ENCODE results near the gene PFN3.

Gene PFN3

DNA sequence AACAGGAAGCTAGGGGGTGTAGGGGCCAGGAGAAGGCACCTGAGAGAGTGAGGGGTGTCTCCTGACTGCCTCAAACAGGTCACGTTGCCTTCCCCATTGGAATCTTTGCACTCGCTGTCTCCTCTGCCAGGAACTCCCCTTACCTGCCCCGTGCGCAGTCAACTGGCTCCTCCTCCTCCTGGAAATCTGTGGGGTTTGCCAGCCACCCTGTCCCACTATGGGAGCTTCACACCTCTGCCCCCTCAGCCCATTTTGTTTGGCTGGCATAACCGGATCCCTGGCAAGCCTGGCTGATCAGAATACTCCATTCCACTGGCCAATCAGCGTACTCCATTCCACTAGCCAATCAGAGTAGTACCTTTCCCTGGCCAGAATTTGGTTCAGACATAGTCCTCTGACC, 26.7 kb downstream of the PFN3 start:
- DNase-seq (ENCODE audit: low read depth in 2 of 2), result no peak

DNA sequence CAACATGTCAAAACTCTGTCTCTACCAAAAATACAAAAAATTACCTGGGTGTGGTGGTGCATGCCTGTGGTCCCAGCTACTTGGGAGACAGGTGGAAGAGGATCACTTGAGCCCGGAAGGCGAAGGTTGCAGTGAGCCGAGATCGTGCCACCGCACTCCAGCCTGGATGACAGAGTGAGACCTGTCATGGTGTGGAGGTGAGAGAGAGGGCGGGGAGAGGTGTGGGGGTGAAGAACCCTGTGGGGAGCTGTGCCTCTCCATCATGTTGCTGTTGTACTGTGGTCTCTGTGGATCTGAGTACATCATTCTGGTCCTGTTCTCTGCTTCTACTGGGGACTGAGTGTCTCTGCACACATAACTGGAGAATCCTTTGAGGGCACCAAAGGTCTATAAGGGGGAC, 27.6 kb downstream of the PFN3 start:
- no peak for DNase-seq (ENCODE audit: low read depth in 2 of 2)

DNA sequence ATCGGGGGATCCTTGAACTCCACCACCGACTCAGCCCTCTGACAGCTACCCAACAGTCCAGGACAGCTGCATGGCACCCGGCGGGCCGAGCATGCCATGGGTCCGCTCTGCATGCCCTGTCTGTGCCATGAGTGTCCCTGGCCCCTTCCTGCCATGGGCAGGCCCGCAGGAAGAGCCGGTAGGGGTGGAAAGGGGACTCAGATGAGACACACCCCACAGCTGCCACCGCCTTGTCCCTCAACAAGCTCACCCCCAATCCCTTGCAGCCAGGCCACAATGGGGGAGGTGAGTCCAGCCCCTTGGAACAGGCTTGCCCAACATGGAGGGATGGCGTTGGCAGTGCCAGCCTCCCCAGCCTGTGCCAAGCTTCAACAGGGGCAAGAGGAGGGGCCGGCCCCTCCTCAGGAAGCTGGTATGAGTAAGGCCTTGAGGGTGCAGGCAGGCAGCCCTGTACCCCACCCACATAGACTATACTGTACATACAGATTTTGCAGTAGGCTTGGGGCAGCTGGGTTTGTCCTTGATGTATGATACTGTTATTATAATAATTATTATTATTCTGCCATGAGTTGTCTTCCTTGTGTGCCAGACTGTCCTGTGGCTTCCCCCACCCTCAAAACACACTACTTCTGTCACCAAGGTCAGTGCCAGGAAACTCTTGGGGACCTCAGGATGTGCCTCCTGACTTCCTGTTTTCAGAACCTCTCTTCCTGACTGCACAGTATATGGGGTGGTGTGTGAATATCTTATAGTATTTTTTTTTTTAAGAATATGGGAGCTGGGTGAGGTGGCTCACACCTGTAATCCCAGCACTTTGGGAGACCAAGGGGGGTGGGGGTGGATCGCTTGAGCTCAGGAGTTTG, 28.2 kb downstream of the PFN3 start:
- DNase-seq (ENCODE audit: low read depth in 2 of 2), result no peak

DNA sequence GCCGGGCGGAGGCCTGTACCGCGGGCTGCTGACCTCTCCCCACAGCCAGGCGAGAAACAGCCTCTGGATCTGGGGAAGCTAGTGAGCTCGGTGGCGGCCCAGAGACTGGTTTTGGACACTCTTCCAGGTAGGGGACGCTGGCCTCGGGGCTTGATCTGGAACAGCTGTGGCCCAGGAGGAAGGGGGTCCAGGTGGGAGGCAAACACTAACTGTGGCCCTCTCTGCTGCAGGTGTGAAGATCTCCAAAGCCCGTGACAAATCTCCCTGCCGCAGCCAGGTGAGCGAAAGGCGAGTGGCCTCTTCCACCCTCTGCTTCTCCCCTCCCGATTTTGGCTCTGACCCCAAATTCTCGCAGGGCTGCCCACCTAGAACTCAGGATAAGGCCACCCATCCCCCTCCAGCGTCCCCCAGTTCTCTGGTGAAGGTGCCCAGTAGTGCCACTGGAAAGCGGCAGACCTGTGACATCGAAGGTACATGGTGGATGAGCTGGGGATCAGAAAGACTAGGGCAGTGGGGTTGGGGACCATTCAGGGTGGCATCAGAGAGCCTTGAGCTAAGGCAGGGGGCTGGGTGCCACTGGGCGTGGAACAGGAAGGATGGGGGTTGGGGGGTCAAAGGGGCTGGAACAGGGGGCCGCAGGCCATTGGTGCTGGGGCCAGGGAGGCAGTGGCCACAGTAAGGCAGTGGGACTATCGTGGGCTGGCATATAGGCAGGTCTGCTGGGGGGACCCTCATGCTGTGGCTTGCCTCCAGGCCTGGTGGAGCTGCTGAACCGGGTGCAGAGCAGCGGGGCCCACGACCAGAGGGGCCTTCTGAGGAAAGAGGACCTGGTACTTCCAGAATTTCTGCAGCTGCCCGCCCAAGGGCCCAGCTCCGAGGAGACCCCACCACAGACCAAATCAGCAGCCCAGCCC, 29.1 kb downstream of the PFN3 start:
- no peak for DNase-seq (ENCODE audit: low read depth in 2 of 2)

DNA sequence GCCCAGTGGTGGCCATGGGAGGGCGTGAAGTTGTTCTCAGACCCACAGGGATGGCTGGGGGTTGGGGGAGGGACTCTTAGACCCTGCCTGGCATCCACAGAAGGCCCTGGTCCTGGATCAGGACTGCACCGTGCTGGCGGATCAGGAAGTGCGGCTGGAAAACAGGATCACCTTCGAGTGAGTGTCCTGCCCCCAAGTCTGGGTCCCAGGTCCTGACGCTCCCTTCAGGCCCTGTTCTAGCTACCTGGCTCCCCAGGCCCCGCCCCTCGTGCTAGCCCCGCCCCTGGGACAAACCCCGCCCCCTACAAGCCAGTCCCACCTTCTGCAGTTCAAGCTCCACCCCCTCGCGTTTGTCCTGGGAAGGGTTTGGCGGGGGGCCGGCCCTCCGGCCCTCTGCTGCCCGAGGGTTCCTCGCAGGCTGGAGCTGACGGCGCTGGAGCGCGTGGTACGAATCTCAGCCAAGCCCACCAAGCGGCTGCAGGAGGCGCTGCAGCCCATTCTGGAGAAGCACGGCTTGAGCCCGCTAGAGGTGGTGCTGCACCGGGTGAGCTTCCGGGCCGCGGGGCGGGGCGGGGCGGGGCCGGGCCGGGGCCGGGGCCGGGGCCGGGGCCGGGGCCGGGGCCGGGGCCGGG, 29.9 kb downstream of the PFN3 start:
- DNase-seq (ENCODE audit: low read depth in 2 of 2), result peak in 1 of 2 donors; percentile 46

DNA sequence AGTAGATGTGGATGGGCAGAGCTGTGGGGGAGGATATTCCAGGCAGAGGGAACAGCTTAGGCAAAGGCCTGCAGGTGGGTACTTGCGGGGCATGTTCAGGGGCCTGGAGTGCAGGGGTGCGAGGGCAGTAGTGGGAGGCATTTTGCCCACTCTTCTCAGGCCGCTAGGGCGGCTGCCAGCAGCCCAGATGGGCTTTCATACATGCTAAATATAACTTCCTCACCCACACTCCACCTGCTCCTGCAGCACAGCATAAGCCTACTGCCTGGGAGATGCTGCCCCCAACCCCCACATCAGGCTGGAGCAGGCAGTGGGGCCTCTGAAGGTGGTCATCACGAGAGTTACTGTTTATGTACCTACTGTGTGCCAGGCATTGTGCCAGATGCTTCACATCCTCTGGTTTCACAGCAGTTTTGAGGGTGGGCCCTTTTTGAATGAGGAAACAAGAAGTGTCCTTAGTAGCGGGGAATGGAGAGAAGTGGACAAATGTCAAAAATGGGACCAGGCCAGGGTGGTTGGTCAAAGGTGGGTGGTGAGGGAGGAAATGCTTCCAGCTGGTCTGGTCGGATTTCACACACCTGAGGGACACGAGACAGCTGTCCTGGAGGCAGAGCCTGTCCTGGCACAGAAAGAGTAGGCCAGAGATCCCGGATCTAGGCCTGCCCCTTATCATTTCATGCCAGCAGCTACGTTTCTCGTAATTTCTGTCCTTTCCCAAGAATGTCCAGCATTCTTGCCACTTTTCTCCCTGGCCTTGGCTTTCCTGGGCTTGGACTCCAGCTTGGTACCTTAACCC, 30.6 kb downstream of the PFN3 start:
- no peak for DNase-seq (ENCODE audit: low read depth in 2 of 2)

DNA sequence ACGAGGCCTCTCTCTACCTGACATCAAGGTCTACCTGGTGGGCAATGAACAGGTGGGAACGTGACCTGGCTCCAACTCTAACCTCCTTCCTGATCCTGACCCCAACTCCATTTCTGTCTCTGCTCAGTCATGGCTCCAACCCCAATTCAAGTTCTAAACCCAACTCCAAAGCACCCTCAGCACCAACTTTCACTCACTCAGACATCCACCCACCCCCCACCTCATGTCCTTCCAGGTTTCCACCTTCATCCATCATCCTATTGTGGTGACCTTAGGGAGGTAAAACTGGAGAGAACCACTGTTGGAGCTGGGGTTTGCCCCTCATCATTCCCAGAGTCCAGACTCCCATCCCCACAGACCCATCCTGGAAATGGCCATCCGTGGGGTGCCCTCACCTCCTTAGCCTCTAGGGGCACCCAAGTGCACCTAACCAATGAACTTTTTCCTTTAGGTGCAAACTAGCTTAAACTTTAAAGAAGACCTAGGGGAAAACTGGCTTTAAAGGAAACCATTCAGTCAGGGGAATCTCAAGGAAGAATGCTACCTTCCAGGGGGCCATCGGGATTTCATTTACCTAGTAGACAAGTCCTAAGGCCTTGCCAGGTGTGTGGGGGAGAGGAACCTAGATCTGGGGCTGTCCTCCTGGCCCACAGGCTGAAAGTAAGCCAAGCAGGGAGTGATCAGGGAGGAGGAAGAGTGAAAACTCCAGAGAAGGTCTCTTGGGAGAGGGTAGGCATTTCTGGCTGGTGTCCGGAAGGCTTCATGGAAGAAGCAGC, 31.4 kb downstream of the PFN3 start:
- no peak for DNase-seq (ENCODE audit: low read depth in 2 of 2)

DNA sequence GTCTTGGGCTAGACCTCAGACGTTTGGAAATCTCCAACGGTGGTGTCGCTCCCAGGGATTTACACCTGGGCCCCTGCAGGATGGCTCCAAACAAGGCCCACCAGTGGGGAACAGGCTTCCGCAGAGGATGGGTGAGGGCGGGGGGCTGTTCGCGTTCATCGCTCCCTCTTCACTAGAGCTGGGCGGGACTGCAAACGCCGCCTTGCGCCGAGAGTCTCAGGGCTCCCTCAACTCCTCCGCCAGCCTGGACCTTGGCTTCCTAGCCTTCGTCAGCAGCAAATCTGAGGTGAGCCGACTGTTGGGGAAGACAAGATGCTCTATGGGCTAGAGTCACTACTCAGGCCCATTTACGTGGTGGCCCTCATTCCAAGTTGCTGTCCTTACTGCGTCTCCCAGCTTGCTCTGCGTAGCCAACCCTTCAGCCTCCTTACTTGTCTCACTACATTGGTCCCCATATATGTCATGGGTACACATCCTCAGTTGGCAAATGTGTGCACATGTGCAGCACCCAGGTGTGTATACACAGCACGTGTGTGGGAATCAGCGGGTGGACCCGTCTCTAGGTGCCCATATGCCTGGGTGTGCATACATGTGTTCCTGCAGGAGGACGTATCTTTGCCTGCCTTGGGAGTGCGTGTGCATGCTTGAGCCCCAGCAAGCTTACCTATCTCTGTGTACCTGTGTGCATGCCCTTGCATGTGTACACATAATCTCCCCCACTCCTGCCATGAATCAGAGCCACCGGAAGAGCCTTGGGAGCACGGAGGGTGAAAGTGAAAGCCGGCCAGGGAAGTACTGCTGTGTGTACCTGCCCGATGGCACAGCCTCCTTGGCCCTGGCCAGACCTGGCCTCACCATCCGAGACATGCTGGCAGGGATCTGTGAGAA, 32.2 kb downstream of the PFN3 start:
- DNase-seq (ENCODE audit: low read depth in 2 of 2), result no peak

DNA sequence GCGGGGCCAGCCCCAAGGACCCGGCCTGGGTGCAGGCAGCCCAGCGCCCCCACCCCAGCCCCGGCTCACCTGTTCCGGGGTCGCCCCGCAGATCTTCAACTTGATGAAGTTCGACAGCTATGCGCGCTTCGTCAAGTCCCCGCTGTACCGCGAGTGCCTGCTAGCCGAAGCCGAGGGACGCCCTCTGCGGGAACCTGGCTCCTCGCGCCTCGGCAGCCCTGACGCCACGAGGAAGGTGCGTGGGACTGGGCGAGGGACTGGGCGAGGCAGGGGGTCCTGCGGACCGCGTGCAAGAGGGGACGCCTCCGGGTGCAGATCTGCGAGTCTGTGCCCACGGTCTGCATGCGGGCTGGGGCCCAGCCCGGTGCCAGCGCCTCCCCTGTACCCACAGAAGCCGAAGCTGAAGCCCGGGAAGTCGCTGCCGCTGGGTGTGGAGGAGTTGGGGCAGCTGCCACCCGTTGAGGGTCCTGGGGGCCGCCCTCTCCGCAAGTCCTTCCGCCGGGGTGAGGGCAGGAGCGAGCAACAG, 33.1 kb downstream of the PFN3 start:
- no peak for DNase-seq (ENCODE audit: low read depth in 2 of 2)

DNA sequence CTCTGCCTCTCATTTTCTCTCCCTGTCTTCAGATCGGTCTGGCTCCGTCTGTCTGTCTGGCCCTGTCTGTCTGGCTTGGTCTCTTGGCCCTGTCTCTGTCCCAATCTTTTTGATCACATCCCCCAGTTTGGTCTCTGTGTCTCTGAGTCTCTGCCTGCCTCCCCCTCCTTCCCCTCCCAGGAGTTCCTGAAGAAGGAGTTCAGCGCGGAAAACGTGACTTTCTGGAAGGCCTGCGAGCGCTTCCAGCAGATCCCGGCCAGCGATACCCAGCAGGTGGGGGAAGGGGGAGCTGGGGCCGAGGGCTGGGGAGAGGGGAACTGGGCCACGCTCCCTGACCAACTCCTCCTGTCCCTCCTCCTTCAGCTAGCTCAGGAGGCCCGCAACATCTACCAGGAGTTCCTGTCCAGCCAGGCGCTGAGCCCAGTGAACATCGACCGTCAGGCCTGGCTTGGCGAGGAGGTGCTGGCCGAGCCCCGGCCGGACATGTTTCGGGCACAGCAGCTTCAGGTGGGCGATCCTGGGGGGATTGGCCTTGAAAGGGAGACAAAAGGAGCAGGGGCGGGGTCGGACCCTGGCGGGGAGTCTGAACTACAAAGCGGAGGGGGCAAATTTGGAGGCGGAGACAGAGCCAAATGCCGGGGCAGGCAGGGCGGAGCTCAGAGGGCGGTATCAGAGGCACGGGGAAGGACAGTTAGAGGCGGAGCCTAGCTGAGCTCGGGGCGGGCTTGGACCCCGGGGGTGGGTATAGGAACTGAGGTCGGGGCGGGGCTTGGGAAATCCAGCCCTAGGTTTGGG, 33.7 kb downstream of the PFN3 start:
- no peak for DNase-seq (ENCODE audit: low read depth in 2 of 2)

DNA sequence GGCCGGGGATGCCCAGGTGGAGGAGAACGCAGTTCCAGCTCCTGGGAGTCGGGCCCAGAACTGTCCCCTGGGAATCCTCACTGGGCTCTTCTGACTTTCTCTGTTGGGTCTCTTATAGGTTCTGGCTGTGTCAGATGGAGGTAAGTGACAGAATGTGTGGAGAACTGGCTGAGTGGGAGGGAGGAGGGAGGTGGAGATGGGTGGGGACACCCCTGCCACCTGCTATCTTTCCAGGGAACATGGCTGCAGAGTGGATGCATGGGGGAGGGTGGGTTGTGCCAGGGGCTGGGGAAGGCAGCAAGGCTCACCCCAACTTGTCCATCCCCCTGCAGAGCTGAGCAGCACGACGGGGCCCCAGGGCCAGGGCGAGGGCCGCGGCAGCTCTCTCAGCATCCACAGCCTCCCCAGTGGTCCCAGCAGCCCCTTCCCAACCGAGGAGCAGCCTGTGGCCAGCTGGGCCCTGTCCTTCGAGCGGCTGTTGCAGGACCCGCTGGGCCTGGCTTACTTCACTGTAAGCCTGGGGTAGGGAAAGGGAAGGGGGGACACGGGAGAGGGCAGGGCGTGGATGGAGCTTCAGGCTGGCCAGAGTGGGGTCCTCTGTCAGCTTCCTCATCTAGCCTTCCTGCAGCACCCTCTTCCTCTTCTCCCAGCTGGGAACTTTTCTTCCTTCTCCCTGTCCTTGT, 34.5 kb downstream of the PFN3 start:
- no peak for DNase-seq (ENCODE audit: low read depth in 2 of 2)

DNA sequence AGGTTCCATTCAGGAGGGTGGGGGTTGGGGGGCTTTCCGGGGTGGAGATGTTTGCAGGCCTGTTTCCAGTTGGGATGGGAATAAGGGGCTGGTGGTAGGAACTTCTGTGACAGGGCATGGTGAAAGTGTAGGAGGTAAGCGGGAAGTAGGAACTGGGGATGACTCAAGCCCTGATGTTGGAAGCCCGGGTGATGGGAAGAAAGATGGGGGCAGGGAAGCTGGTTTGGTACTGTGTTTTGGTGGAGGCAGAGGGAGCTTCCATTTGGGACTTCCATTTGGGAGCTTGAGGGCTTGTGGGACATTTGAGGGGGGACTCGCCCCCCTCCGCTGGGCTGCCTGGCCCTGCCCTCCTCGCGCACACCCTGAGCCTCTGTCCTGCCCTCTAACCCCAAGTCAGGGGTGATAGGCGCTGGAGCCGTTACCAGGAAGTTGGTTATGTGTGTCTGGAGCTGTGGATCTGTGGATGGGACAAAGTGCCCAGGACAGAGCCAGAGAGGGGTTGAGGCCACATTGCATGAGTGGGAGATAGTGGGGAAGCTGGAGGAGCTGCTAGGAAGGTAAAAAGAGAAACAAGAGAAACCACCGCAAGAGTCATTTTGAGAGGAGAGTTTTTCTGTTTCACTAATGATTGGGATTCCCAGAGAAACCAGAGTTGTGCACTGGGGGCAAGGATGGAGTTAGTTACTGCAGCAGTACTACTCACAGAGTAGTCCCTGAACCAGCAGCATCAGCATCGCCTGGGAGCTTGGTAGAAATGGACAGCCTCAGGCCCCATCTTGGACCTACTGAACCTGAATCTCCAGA, 36.1 kb downstream of the PFN3 start:
- no peak for DNase-seq (ENCODE audit: low read depth in 2 of 2)

DNA sequence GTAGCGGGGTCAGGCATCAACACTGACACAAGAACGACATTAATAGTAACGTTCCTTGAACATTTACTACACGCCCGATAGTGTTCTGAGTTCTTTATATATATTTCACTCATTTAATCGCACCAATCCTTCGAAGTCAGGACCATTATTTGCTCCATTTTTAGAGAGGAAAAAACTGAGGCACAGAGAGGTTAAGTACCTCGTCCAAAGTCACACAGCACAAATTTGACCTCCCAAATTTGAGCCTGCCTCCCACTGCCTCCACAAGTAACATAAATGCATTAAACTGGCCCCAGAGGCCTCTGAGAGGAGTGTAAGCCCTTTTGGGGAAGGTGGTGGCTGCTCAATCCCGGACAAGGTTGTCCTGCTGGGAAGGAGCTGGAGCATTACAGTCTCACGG, 36.9 kb downstream of the PFN3 start:
- no peak for DNase-seq (ENCODE audit: low read depth in 2 of 2)

DNA sequence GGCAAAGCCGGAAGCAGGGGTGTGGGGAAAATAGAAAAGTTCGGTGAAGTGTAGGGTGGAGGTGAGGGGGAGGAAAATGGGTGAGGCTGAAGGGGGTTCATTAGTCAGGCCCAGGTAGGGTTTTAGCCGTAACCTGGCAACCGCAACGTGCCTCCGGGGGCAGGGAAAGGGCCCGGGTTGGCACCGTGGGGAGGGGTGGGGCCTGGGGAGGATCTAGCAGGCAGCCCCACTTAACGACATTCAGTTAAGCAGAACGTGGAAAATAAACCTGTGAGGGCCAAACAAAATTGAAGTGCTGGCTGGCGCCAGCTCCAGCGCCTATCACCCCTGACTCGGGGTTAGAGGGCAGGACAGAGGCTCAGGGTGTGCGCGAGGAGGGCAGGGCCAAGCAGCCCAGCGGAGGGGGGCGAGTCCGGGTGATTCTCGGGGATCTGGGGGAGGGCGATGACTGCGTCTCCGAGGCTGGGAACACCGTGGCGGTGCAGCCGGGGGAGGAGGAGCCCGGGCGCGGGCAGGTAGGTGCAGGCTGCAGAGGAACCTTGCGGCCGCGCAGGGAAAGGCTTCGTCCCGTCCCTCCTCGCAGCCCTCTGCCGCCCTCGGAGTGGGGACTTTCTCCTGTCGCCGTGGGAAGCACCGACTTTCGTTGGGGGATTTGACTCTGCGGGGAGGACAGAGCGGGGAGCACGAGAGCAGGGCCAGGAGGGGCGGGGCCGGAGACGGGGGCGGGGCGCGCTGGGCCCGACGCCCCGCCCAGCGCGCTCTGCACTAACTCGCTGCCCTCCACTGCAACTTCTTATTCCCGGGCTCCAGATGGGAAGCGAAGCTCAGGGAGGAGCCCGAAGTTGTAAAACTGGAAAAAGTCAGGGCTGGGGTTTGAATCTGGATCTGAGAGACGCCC, 37.6 kb downstream of the PFN3 start:
- DNase-seq (ENCODE audit: low read depth in 2 of 2), result peak in 1 of 2 donors; percentile 57

DNA sequence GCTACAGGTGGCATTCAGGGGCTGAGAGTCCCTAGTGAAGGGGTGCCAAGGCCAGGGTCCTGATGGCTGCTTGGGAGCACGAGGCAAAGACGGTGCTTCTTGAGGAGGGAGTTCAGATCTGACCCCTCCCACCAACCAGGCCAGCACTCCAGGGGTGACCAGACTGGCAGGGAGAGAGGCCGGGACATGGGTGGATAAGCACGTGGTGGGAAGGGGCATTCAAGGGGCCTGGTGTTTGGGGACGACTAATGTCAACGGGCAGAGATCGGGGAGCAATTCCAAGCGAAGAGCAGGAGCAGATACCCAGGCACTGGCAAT, 38.2 kb downstream of the PFN3 start:
- DNase-seq (ENCODE audit: low read depth in 2 of 2), result no peak
